ENCODE measurements around the gene C1QL1. TPM values are rescaled to one million over a fixed set of nuclear protein-coding genes. Genes with fewer than 3 reads are reported as not detected.
A peak's percentile ranks its signal among the peaks of the same experiment; 100 is the strongest.

Gene C1QL1
- total RNA-seq, 2 donors from 2014 or later, result not detected

DNA sequence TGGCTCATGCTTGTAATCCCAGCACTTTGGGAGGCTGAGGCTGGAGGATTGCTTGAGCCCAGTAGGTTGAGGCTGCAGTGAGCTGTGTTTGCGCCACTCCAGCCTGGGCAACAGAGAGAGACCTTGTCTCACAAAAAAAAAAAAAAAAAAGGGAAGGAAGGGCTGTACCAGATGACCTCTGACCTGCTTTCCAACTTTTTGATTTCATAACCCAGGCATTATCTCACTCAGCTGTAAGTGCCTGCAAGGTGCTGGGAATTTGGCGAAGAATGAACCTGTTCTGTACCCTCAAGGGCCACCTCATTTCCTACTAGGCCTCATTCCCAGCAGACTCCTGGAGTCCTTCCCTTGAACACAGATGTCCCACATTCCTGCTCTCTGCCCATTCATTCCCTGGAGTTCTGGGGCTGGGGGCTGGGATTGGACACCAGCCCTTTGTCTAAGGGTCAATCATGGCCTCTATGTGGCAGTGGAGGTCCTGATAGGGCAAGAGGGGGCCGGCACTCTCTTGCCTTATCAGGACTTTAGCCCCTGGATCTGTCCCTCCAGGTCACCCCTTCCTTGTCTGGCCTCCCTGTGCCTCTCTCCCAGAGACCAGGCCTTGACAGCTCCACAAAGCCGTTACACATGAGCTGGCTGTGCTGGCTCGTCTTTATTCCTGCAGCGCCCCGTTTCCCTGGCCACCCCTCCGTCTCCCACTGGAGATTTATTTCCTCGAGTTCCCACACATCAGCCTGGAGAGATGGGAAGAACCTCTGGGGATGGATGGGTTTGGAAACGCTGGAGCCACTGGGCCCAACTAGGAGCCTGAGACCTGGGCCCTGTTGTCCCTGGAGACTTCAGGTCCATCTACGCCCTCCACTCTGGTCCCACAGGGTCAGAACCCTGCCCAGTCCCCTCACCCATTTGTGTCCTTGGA lies 52.0 kb downstream of the C1QL1 start:
- Mint-ChIP-seq H3K27ac (no peak overlapping the region), H3K4me1 (peaks cover 6% of the 10 kb centered on the region), H3K27me3 (peaks cover 48% of the 10 kb centered on the region), H3K36me3 (ENCODE audit: low read depth) (peaks cover 4% of the 10 kb centered on the region), H3K4me3 (no peak overlapping the region)
- ATAC-seq, result no peak
- DNase-seq, result no peak
- no peaks in the 10 kb centered on the region for H3K9me3 ChIP-seq (ENCODE audit: control insufficient read depth, low read length, poor library complexity, severe bottlenecking)

- peaks cover 4% of the 10 kb centered on the region for H3K36me3 Mint-ChIP-seq (ENCODE audit: low read depth)
- ATAC-seq (no peak), DNase-seq (no peak)
- H3K27me3 Mint-ChIP-seq, result peaks cover 47% of the 10 kb centered on the region
- no peaks in the 10 kb centered on the region for H3K9me3 ChIP-seq (ENCODE audit: control insufficient read depth, low read length, poor library complexity, severe bottlenecking)
- H3K4me1 Mint-ChIP-seq, result peaks cover 8% of the 10 kb centered on the region
- H3K4me3 Mint-ChIP-seq, result no peak within 1 kb of the TSS
- H3K27ac Mint-ChIP-seq, result no peak within 1 kb of the TSS
Measured at GRCh38 chr17:44915321-44915726, 52.8 kb downstream of the C1QL1 start, which contains the start of gene GFAP. Gene GFAP (minus strand): TSS chr17:44915500. CDS start chr17:44915486, 14 bp downstream.

GRCh38 chr17:44914698-44915271 lies 53.3 kb downstream of the C1QL1 start:
- H3K4me1 Mint-ChIP-seq, result peaks cover 8% of the 10 kb centered on the region
- DNase-seq, result no peak
- peaks cover 46% of the 10 kb centered on the region for H3K27me3 Mint-ChIP-seq
- peaks cover 4% of the 10 kb centered on the region for H3K36me3 Mint-ChIP-seq (ENCODE audit: low read depth)
- H3K4me3 Mint-ChIP-seq, result no peak overlapping the region
- no peak for ATAC-seq
- no peaks in the 10 kb centered on the region for H3K9me3 ChIP-seq (ENCODE audit: control insufficient read depth, low read length, poor library complexity, severe bottlenecking)
- H3K27ac Mint-ChIP-seq, result no peak overlapping the region

GRCh38 chr17:44914148-44914547 lies 54.0 kb downstream of the C1QL1 start:
- no peak overlapping the region for H3K27ac Mint-ChIP-seq
- H3K4me1 Mint-ChIP-seq, result peaks cover 8% of the 10 kb centered on the region
- H3K4me3 Mint-ChIP-seq, result no peak overlapping the region
- H3K9me3 ChIP-seq (ENCODE audit: control insufficient read depth, low read length, poor library complexity, severe bottlenecking), result no peaks in the 10 kb centered on the region
- DNase-seq, result no peak
- H3K27me3 Mint-ChIP-seq, result peaks cover 46% of the 10 kb centered on the region
- no peak for ATAC-seq
- H3K36me3 Mint-ChIP-seq (ENCODE audit: low read depth), result peaks cover 4% of the 10 kb centered on the region

- Mint-ChIP-seq H3K36me3 (ENCODE audit: low read depth) (peaks cover 5% of the 10 kb centered on the region), H3K4me1 (peaks cover 11% of the 10 kb centered on the region), H3K4me3 (no peak overlapping the region), H3K27me3 (peaks cover 49% of the 10 kb centered on the region), H3K27ac (no peak overlapping the region)
- no peaks in the 10 kb centered on the region for H3K9me3 ChIP-seq (ENCODE audit: control insufficient read depth, low read length, poor library complexity, severe bottlenecking)
- ATAC-seq (no peak), DNase-seq (no peak)
Measured at GRCh38 chr17:44913676-44914075, 54.4 kb downstream of the C1QL1 start.

DNA sequence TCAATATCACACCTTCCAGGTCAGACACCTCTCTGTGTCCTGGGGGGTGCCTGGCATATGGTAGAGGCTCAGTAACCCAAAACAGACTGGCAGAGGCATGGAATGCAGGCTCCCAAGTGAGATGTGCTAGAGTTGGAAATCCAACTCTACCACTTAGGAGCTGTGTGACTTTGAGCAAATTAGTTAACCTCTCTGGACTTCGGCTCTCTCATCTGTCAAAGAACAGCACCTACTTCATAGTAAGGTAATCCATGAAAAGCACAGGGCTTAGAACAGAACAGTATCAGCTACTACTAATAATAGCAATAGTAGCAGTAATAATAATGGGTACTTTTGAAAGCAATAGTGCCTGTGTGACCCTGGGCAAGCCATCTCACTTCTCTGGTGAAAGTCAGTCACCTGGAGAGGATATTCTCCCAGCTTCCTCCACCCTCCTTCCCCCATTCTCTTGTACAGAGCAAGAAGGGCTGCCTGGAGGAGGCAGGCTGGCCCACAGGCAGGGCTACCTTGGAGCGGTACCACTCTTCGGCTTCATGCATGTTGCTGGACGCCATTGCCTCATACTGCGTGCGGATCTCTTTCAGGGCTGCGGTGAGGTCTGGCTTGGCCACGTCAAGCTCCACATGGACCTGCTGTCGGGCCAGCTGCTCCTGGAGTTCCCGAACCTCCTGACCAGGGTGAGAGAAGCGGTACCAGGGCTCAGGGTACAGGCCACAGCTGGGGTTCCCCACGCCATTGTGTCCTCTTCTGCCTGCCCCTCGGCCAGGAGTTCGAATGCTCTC lies 55.1 kb downstream of the C1QL1 start:
- DNase-seq (no peak), ATAC-seq (no peak)
- no peaks in the 10 kb centered on the region for H3K9me3 ChIP-seq (ENCODE audit: control insufficient read depth, low read length, poor library complexity, severe bottlenecking)
- Mint-ChIP-seq H3K36me3 (ENCODE audit: low read depth) (peaks cover 6% of the 10 kb centered on the region), H3K4me1 (peaks cover 12% of the 10 kb centered on the region), H3K27me3 (peaks cover 56% of the 10 kb centered on the region), H3K4me3 (no peak overlapping the region), H3K27ac (no peak overlapping the region)

DNA sequence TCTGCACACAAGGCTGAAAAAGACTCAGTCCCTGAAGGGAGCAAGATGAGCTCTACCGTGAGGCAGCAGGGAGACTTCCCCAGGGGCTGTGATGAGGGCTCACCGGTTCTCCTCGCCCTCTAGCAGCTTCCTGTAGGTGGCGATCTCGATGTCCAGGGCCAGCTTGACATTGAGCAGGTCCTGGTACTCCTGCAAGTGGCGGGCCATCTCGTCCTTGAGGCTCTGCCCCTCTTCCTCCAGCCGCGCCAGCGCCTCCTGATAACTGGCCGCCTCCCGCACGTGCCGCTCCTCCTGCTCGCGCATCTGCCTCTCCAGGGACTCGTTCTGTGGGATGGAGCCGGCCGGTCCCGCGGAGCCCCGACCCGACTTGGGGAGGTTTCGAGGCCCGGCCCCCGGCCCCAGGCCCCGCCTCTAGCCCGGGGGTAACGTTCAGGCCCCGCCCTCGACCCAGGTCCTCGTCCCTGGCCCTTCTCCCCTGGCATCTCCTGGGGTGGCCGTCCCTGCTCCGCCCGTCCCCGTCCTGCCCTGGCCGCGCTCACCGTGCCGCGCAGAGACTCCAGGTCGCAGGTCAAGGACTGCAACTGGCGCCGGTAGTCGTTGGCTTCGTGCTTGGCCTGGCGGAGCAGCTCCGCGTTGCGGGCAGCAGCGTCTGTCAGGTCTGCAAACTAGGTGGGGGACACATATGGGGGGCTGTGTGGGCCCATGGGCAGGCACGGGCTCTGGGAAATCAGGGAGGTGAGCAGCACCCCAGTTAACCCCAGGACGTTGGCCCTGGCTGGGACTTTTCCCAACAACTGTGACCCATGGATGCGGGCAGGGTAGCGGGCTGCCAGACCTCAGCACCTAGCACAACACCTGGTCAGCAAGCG lies 56.7 kb downstream of the C1QL1 start:
- DNase-seq, result peak in 1 of 3 donors; percentile 29
- ATAC-seq, result peak; percentile 82
- Mint-ChIP-seq H3K36me3 (ENCODE audit: low read depth) (peaks cover 7% of the 10 kb centered on the region), H3K4me1 (peaks cover 12% of the 10 kb centered on the region), H3K27me3 (peaks cover 59% of the 10 kb centered on the region), H3K27ac (no peak overlapping the region), H3K4me3 (no peak overlapping the region)
- no peaks in the 10 kb centered on the region for H3K9me3 ChIP-seq (ENCODE audit: control insufficient read depth, low read length, poor library complexity, severe bottlenecking)

DNA sequence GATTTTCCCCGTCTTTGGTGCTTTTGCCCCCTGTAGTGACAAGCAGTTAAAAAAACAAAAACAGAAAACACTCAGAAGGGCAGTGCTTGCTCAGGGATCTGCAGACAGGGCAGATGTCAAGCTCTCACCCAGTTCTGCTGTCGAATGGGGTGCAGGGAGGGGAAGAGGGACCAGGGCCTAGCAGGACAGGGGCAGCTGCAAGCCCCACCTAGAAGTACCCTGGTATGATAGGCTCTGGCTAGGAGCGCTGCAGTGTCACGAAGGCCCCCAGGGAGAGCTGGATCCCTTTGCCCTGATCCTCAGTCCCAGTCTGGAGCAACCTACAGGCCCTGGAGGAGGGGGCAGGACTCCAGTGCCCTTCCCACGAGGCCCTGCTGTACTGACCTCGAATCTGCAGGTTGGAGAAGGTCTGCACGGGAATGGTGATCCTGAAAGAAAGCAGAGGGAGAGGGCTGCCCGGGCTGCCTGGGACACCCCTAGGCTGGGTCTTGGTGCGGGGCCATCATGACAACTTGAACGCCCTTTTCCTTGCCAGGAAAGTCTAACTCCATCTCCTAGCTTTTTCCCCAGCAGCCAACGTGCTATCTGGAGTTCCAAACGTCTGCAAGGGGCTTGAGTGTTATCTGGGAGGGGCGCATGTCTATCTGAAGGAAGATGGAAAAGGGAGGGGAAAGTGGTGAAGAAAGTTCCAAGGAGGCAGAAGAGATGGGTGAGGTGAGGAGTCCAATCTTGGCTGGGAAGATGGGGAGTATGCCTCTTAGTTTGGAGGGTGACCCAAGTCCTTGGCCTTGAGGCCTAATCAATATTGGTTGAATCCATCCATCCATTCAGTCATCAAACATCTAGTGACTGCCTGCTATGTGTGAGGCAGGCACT lies 57.6 kb downstream of the C1QL1 start:
- H3K27me3 Mint-ChIP-seq, result peaks cover 64% of the 10 kb centered on the region
- no peak overlapping the region for H3K4me3 Mint-ChIP-seq
- ATAC-seq, result no peak

More for the DNA sequence above, 57.6 kb downstream of the C1QL1 start:
- H3K36me3 Mint-ChIP-seq (ENCODE audit: low read depth), result peaks cover 9% of the 10 kb centered on the region
- H3K27ac Mint-ChIP-seq, result no peak overlapping the region
- no peak for DNase-seq
- H3K4me1 Mint-ChIP-seq, result peaks cover 12% of the 10 kb centered on the region
- H3K9me3 ChIP-seq (ENCODE audit: control insufficient read depth, low read length, poor library complexity, severe bottlenecking), result no peaks in the 10 kb centered on the region

Other genes with a start within 250 kb of the C1QL1 start
- gene ADAM11, start 209.3 kb downstream of the C1QL1 start, total RNA-seq, result under 1 TPM; 0.08 to 0.40 TPM
- not detected for gene GJC1, start 138.0 kb downstream of the C1QL1 start, total RNA-seq
- gene HIGD1B, start 120.4 kb downstream of the C1QL1 start, total RNA-seq, result not detected
- 100 to 1,000 TPM; 109 to 133 TPM for gene EFTUD2, start 68.9 kb downstream of the C1QL1 start, total RNA-seq
- under 1 TPM in 1 of 2 donors, not detected in 1; 0.18 TPM for gene GFAP, start 52.8 kb downstream of the C1QL1 start, total RNA-seq
- under 1 TPM in 1 of 2 donors, not detected in 1; 0.08 TPM for gene KIF18B, start 20.5 kb downstream of the C1QL1 start, total RNA-seq
- 10 to 100 TPM; 13.5 to 20.3 TPM for gene DCAKD, start 83.3 kb upstream of the C1QL1 start, total RNA-seq
- 10 to 100 TPM; 78.2 to 85.9 TPM for gene NMT1, start 93.0 kb upstream of the C1QL1 start, total RNA-seq
- gene PLCD3, start 164.2 kb upstream of the C1QL1 start, total RNA-seq, result 1 to 10 TPM; 3.7 to 5.0 TPM
- gene ACBD4, start 167.4 kb upstream of the C1QL1 start, total RNA-seq, result 10 to 100 TPM; 13.6 to 18.9 TPM
- gene HEXIM1, start 180.2 kb upstream of the C1QL1 start, total RNA-seq, result 10 to 100 TPM; 52.4 to 71.8 TPM
- gene HEXIM2, start 193.6 kb upstream of the C1QL1 start, total RNA-seq, result 10 to 100 TPM in 1 of 2 donors, 1 to 10 TPM in 1; 1.5 to 12.3 TPM